Left lung (tissue), 14 donors: ENCODE measurements around the gene ABHD17B. TPM values are rescaled to one million over a fixed set of nuclear protein-coding genes. Genes with fewer than 3 reads are reported as not detected.
"Not testable (repeated sequence)": the region's sequence is repeated elsewhere in the genome, so short reads cannot be mapped to it uniquely, and the experiment has no call there.

Experiments
- ATAC-seq: fragments of 200-7000 bp; cut with Tn5 transposase; one replicate; pipeline ENCODE4 v1.9.1; 2020; ENCODE audit warnings: moderate library complexity
- DNase-seq, 4 donors: peaks; one replicate each; pipeline ENCODE4 v3.0.0-alpha.2; 2013 to 2020
- H3K27ac ChIP-seq, 2 donors: fragments of 200-600 bp; sonication (generic) in 1 of 2; one replicate each; pipeline versions ENCODE4 v1.5.0 to v1.8.0; 2020 to 2021
- H3K27me3 ChIP-seq, 2 donors: fragments of 200-600 bp; sonication (generic) in 1 of 2; one replicate each; pipeline versions ENCODE4 v1.5.0 to v1.8.0; 2020 to 2021
- H3K36me3 ChIP-seq, 2 donors: fragments of 200-600 bp; sonication (generic) in 1 of 2; one replicate each; pipeline versions ENCODE4 v1.5.0 to v1.8.0; 2020 to 2021
- H3K4me1 ChIP-seq, 2 donors: fragments of 200-600 bp; one replicate each; pipeline ENCODE4 v1.8.0; 2021
- H3K4me3 ChIP-seq, 2 donors: fragments of 200-600 bp; sonication (generic) in 1 of 2; one replicate each; pipeline versions ENCODE4 v1.5.0 to v1.8.0; 2020 to 2021; ENCODE audit warnings: mild to moderate bottlenecking in 1 of 2
- H3K9me3 ChIP-seq, 2 donors: fragments of 200-600 bp; sonication (generic) in 1 of 2; one replicate each; pipeline versions ENCODE4 v1.5.0 to v1.8.0; 2020 to 2021
- intact Hi-C, 2 donors: fragments of 100-400 bp; cut with DNase I; formaldehyde crosslinking; loops; one replicate each; pipeline versions ENCODE4 v1.11.2 to v1.14.2; 2022
- long read RNA-seq, 12 donors: library from polyadenylated mRNA in 2 of 12; unstranded in 2 of 12; transcript quantifications; one replicate each; pipeline ENCODE4 v2.0.0 and lab custom pipeline, GENCODE V29; 2019 to 2026
- polyA plus RNA-seq, 6 donors: library from polyadenylated mRNA; unstranded; fragments of 120-200 nt; gene quantifications; one replicate each; pipeline ENCODE4 v1.2.1, GENCODE V29; 2013; ENCODE audit not compliant: insufficient read length in 6 of 6
- total RNA-seq, 2 donors: library from RNA; stranded (reverse); fragmentation: NEBNext Ultra II Directional; extraction: Animal tissue kit (Norgen Biotek cat#: 25700); gene quantifications; one replicate each; pipeline ENCODE4 v1.2.1, GENCODE V29; 2021
- TF ChIP-seq, protein P1 (sequence below), 2 donors: fragments of 200-600 bp; sonication (generic) in 1 of 2; IDR thresholded peaks; one replicate each; pipeline versions ENCODE4 v1.5.0 to v1.8.0; 2021; ENCODE audit warnings: antibody characterized with exemption in 2 of 2
- donor health status: DM: no; HTN: yes; CAD: no.
- donor health status: DM: no; HTN: no; CAD: no.

The ABHD17B gene
- total RNA-seq = 10 to 100 TPM; 13.6 to 14.9 TPM
- 10 to 100 TPM; 24.8 to 27.5 (median 26.1) TPM for polyA plus RNA-seq
- long read RNA-seq, donor 1, transcript ABHD17B-201 (4 exons, 2,614 nt) = major isoform, 5 of 5 reads
- long read RNA-seq, donor 1, partial matches to known transcripts = 0 of 5 reads
- long read RNA-seq, donor 1, other reads (novel, unspliced or antisense) = 0 of 5 reads
- long read RNA-seq, donor 2, transcript ABHD17B-201 (4 exons, 2,614 nt) = major isoform, 11 of 18 reads
- long read RNA-seq, donor 2, partial matches to known transcripts = 7 of 18 reads
- long read RNA-seq, donor 2, other reads (novel, unspliced or antisense) = 0 of 18 reads
- long read RNA-seq, donor 3, transcript ABHD17B-201 (4 exons, 2,614 nt) = major isoform, 6 of 6 reads
- long read RNA-seq, donor 3, partial matches to known transcripts = 0 of 6 reads
- long read RNA-seq, donor 3, other reads (novel, unspliced or antisense) = 0 of 6 reads
- long read RNA-seq, donor 4, partial matches to known transcripts = 1 of 1 reads
- long read RNA-seq, donor 4, other reads (novel, unspliced or antisense) = 0 of 1 reads
- long read RNA-seq, donor 5, partial matches to known transcripts = 0 of 4 reads
- long read RNA-seq, donor 5, other reads (novel, unspliced or antisense) = 0 of 4 reads
- long read RNA-seq, donor 6, partial matches to known transcripts = 0 of 4 reads
- long read RNA-seq, donor 6, other reads (novel, unspliced or antisense) = 0 of 4 reads
- long read RNA-seq, donor 7, partial matches to known transcripts = 0 of 1 reads
- long read RNA-seq, donor 7, other reads (novel, unspliced or antisense) = 0 of 1 reads
- long read RNA-seq, donor 8, partial matches to known transcripts = 0 of 2 reads
- long read RNA-seq, donor 8, other reads (novel, unspliced or antisense) = 0 of 2 reads
- long read RNA-seq, donor 9 = 0 reads
- long read RNA-seq, donor 10, partial matches to known transcripts = 1 of 1 reads
- long read RNA-seq, donor 10, other reads (novel, unspliced or antisense) = 0 of 1 reads
- long read RNA-seq, donor 11, transcript ABHD17B-201 (4 exons, 2,614 nt) = major isoform, 7 of 7 reads
- long read RNA-seq, donor 11, partial matches to known transcripts = 0 of 7 reads
- long read RNA-seq, donor 11, other reads (novel, unspliced or antisense) = 0 of 7 reads
- long read RNA-seq, donor 12, partial matches to known transcripts = 0 of 3 reads
- long read RNA-seq, donor 12, other reads (novel, unspliced or antisense) = 0 of 3 reads

DNA sequence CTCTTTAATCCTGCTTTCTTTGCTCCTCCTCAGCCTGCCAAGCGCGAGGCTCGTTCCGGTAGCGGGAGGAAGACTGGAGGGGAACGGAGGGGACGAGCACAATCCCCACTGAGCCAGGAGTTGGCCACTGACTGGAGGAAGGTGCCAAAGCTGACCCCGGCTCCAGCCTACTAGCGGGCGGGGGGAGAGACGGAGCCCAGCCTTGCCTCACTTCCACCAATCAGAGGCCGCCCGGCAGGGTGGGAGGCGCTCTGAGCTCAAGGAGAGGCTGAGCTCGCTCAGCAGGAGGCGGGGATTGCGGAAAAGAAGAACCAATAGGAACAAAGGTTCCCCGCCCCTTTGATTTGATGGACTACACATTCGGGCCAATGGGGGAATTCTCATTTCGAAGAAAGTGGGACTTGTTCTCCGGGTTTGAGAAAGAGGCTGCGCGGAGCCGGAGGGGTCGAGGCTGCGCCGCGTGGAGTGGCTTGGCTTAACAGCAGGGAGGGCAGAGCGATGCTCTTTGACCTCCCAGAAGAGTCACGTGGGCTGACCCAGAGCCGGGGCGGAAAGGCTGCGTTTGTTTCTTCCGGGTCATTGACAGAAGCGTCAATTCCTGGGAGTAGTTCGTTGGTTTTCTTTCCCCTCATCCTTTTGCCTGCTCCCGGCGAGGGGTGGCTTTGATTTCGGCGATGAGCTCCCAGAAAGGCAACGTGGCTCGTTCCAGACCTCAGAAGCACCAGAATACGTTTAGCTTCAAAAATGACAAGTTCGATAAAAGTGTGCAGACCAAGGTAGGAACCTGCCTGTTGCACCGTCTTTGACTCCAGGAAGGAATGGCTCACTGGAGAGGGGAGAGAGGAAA, at the start of gene ABHD17B, which contains the start of gene C9orf85:
Gene ABHD17B (minus strand): TSS at position 133 of the 847 bp plus-strand sequence. CDS start 36,113 bp downstream, outside the sequence.
Gene C9orf85 (plus strand): TSS at position 579 of the 847 bp plus-strand sequence. CDS start 96 bp downstream, at position 675.
- no peaks in the 10 kb centered on the region for H3K27me3 ChIP-seq
- intact Hi-C loops = loop anchor here in 1 of 2 donors (10.0 kb wide), 1 partner anchor 56 kb away; no protein-coding TSS in a partner anchor
- TF ChIP-seq, protein P1, sequence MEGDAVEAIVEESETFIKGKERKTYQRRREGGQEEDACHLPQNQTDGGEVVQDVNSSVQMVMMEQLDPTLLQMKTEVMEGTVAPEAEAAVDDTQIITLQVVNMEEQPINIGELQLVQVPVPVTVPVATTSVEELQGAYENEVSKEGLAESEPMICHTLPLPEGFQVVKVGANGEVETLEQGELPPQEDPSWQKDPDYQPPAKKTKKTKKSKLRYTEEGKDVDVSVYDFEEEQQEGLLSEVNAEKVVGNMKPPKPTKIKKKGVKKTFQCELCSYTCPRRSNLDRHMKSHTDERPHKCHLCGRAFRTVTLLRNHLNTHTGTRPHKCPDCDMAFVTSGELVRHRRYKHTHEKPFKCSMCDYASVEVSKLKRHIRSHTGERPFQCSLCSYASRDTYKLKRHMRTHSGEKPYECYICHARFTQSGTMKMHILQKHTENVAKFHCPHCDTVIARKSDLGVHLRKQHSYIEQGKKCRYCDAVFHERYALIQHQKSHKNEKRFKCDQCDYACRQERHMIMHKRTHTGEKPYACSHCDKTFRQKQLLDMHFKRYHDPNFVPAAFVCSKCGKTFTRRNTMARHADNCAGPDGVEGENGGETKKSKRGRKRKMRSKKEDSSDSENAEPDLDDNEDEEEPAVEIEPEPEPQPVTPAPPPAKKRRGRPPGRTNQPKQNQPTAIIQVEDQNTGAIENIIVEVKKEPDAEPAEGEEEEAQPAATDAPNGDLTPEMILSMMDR (IDR thresholded peaks at IDR 0.05) = no peak
- DNase-seq (peak; percentile 98 to 100 (median 100)), ATAC-seq (peak; percentile 98)
- peak within 1 kb of the TSS; percentile 98 to 99 for H3K4me3 ChIP-seq
- H3K27ac ChIP-seq = peak within 1 kb of the TSS; percentile 96 to 97
- H3K36me3 ChIP-seq = no peaks in the 10 kb centered on the region
- no peaks in the 10 kb centered on the region for H3K9me3 ChIP-seq
- H3K4me1 ChIP-seq = peaks cover 18 to 41% of the 10 kb centered on the region in 2 donors

GRCh38 chr9:71955300-71955915, 44.4 kb upstream of the ABHD17B start:
- no peaks in the 10 kb centered on the region for H3K9me3 ChIP-seq
- intact Hi-C loops = no loop called here
- ATAC-seq (no peak), DNase-seq (no peak)
- H3K27me3 ChIP-seq = no peaks in the 10 kb centered on the region
- H3K4me1 ChIP-seq = no peaks in the 10 kb centered on the region
- TF ChIP-seq, protein P1 (IDR thresholded peaks at IDR 0.05) = no peak
- peaks cover 0 to 10% of the 10 kb centered on the region in 2 donors for H3K36me3 ChIP-seq
- H3K27ac ChIP-seq = no peak overlapping the region
- H3K4me3 ChIP-seq = no peak overlapping the region

- ATAC-seq, H3K27me3 ChIP-seq, intact Hi-C loops: not testable (repeated sequence)
These were observed 43.7 kb upstream of the ABHD17B start for GRCh38 chr9:71954652-71955051.

DNA sequence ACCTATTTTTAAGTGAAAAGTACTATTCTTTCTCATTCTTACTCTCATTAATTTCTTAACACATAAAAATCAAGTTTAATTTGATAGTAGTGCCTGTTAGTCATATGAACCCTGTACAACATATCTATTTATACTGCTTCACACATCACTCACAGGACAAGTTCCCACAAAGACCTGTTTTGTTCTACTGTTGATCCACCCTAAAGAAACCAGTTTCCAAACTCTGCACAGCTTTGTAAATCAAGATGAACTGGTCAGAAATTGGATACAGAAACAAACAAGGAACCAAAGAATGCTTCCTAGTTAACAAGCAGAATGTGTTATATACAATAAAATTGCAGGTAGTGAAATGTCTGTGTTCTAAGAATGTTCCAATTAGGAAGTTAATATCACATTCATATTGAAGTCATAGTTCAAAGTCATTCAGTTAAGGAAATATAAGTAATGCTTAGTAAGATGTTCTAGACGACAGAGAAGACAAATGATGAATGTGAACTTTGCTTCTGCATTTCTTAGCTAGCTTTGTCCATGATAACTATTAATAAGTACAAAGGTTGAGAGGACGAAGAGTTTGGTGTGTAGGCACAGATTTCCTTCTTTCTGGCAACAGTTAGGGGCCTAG, 33.9 kb upstream of the ABHD17B start:
- no peak for DNase-seq
- Histone ChIP-seq H3K4me1 (no peaks in the 10 kb centered on the region), H3K4me3 (no peak overlapping the region), H3K27me3 (no peaks in the 10 kb centered on the region), H3K27ac (no peak overlapping the region), H3K9me3 (no peaks in the 10 kb centered on the region), H3K36me3 (peaks cover 0 to 10% of the 10 kb centered on the region in 2 donors)
- ATAC-seq = no peak
- intact Hi-C loops = no loop called here
- TF ChIP-seq, protein P1 (IDR thresholded peaks at IDR 0.05) = no peak

More at GRCh38 chr9:71954652-71955051, 43.7 kb upstream of the ABHD17B start:
- not testable (repeated sequence) for H3K9me3 ChIP-seq, H3K4me3 ChIP-seq, H3K4me1 ChIP-seq, H3K27ac ChIP-seq, DNase-seq
- H3K36me3 ChIP-seq = peaks cover 0 to 16% of the 10 kb centered on the region in 2 donors
